GM12801 (cell line): ENCODE data around the gene ADGRG1.

Experiments
- TF ChIP-seq, protein P1 (sequence below): IDR thresholded peaks from one replicate; pipeline ENCODE4 v1.5.1; 2011; ENCODE audit warnings: control low read depth; ENCODE audit not compliant: insufficient read length; ENCODE audit errors: extremely low read depth

Gene ADGRG1

DNA sequence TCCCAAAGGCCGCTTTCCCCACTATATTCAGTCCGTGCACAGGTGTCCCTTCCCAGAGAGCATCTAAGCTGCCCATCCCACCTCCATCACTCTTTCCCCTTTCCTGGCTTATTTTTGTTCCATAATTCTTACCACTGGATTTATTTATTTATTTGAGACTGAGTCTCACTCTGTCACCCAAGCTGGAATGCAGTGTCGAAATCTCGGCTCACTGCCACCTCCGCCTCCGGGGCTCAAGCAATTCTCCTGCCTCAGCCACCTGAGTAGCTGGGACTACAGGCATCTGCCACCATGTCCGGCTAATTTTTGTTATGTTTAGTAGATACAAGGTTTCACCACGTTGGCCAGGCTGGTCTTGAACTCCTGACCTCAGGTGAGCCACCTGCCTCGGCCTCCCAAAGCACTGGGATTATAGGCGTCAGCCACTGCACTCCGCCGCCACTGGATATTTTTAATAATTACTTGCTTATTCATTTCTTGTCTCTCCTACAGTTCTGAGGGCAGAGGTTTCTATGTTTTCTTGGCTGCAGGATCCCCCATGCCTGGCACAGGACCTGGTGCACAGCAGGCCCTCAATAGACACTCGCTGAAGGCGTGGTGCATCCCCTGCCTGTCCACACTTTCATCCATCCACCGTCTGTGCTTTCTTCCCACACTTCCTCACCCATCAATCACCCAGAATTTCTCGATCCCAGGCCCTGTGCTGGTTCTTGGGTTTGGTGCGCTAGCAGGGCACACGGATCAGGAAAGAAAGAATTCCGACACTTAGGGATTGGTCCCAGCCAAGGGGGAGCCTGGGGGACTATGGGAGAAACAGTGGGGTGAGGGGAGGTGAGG, 9.9 kb upstream of the ADGRG1 start:
- TF ChIP-seq, protein P1, sequence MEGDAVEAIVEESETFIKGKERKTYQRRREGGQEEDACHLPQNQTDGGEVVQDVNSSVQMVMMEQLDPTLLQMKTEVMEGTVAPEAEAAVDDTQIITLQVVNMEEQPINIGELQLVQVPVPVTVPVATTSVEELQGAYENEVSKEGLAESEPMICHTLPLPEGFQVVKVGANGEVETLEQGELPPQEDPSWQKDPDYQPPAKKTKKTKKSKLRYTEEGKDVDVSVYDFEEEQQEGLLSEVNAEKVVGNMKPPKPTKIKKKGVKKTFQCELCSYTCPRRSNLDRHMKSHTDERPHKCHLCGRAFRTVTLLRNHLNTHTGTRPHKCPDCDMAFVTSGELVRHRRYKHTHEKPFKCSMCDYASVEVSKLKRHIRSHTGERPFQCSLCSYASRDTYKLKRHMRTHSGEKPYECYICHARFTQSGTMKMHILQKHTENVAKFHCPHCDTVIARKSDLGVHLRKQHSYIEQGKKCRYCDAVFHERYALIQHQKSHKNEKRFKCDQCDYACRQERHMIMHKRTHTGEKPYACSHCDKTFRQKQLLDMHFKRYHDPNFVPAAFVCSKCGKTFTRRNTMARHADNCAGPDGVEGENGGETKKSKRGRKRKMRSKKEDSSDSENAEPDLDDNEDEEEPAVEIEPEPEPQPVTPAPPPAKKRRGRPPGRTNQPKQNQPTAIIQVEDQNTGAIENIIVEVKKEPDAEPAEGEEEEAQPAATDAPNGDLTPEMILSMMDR = no peak

DNA sequence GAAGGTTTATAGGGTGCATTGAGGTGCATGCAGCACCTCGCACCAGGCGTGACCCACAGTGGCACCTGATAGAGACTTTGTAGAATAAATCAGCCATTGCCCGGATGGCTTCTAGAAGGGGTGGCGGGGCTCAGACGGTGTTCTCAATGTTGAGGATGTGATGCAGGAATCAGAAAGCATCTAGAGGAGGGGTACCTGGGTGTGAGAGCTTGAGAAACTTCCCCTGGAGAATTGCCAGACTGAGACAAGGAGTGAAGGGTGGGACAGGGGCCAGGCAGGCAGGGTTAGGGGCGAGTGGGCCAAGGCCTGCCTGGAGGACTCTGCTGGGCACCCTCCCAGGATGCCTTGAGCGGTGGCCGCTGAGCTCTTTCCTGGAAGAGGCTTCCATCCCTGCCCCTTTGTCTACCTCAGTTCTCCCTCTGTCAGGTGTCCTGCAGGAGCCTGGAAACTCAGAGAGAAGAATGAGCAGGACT, 9.3 kb upstream of the ADGRG1 start:
- TF ChIP-seq, protein P1 = no peak

DNA sequence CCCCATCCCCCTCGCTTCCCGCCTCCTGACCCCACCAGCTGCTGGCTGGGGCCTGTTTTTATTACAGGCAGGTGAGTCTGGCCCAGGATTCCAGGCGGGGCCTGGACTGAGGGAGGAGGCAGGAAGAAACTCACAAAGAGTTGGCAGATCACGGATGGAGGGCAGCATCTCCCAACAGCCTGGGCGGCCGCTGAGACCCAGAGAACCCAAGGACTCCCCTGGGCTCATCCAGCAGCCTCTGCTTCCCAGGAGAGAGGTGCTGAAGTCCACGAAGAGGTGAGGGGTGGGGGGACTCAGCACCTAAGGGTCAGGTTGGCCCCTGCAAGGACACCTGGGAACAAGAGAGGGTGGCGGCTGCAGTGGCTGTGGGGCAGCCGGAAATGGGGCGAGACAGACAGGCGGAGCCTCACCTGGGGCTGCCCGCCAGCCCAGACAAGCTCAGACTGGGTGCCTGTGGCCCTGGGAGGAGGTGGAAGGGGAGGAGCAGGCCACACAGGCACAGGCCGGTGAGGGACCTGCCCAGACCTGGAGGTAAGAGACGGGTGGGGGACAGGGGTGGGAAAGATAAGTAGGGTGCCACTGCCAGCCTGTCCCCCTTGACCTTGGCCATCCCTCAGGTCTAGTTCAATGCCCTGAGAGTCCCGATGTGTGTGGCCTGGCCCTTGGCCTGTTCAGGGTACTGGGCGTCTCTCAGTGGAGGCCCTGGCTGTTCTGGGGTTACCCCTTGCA, 8.7 kb upstream of the ADGRG1 start:
- TF ChIP-seq, protein P1 = no peak

GRCh38 chr16:57620335-57621231, 7.8 kb upstream of the ADGRG1 start:
- TF ChIP-seq, protein P1 = no peak

DNA sequence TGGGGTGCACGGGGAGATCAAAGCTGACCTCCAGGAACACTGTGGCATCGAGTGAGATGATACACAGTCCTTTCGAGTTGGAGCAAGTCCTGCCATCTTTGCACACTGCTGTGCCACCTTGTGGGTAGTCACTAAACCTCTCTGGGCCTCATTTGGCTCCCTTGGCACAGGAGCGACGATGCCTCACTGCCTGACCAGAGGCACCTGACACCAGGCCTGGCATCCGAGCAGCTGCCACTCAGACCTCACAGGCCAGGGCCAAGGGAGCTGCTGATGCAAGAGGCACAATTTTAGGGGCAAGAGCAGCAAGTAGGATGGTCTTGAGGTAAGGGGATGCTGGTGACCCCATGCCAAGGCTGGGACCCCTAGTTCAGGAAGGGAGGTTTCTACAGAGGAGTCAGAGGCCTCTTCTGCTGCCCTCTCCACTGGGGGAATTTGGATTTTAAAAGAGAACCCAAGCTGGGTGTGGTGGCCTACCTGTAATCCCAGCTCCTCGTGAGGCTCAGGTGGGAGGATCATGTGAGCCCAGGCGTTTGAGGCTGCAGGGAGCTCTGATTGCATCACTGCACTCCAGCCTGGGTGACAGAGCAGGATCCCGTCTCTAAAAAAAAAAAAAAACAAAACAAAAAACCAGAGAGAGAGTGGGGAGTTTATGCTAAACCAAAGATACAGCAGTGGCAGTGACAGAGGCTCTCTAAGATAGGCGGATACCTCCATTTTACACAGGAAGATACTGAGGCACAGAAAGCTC, 6.7 kb upstream of the ADGRG1 start:
- TF ChIP-seq, protein P1 = no peak

DNA sequence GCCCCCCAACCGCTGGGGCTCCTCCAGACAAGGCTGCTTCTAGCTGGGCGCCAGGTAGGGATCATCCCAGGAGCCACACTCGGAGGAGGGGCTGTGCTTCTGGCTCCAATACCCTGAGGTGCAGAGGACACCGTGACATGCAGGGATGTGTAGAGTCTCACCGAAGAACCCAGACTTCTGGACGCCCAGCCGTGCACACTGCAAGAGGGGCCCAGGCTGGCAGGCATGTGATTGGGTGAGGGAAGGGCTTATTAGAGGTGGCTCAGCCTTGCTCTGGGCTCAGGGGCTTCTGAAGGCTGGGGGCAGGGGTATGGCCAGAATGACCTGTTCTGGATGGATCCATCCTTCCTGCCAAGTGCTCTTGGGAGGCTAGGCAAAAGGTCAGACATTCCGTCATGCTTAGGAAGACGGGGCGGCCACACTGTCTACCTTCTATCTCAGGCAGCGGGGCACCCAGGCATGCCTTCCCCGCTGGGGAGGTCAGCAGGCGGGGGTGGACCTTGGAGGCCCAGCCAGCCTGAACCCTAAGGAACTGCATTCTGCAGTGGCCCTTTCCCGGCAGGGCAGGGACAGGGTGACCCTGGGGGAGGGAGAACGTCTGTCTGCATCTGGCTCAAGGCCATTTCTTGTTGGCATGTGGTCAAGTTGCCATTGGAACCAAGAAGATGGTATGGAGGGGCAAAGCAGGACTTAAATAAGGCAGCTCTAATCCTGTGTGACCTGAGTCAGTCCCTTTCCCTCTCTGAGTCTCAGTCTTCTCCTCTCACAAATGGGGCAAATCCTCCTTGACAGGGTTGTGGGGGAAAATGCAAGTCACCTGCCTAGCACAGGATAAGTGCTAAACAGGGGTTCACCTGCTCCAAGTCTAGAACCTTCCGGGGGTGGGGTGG, 5.8 kb upstream of the ADGRG1 start:
- TF ChIP-seq, protein P1 = no peak
